HS-5 (cell line): ENCODE data around the gene ST7.
"Not testable (repeated sequence)": the region's sequence is repeated elsewhere in the genome, so short reads cannot be mapped to it uniquely, and the experiment has no call there.

Source experiments
- DNase-seq: peaks from one replicate; pipeline ENCODE4 v3.0.0-alpha.2; 2012; ENCODE audit warnings: low read depth

The ST7 gene

GRCh38 chr7:117229350-117229749 lies 276.0 kb downstream of the ST7 start:
- no peak for DNase-seq

GRCh38 chr7:117230276-117231046 lies 277.2 kb downstream of the ST7 start:
- DNase-seq: peak; percentile 48

- no peak for DNase-seq
Measured at GRCh38 chr7:117231047-117231359, 277.7 kb downstream of the ST7 start.

DNA sequence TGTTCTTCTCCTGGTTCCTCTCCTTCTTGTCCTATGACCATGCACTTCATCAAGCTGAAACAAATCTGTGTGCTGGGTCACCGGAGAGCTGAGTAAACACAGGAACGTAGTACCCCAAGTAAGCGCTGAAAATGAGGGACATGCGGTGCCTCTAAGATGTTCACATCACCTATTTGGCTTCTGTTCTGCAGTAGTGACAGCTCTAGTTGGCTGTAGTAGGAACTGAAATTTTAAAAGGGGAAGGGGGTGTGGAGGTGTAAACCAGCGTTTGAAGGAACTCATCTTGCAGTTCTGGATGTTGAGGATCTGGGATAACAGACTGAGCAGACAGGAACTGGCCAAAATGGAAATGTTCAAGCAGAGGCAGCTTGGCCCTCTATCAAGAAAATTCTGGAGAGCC lies 284.3 kb downstream of the ST7 start:
- DNase-seq: no peak

DNA sequence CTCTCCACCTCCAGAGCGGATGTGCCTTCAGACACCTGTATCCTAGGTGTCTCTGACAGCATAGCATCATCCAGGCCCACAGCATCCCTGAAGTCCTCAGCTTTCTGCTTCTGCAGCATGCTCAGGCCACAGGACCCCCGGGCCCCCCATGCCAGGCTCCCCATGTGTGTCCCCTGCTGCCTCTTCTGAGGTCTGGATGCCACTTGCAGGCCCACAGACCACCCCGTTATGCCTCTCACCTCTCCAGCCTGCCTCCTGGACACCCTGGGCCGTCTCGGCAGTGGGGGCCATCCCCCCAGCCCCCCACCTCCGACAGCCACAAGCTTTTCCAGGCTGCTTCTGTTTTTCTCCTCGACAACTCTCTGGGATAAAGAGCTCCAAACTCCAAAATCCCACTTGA lies 285.2 kb downstream of the ST7 start:
- no peak for DNase-seq

DNA sequence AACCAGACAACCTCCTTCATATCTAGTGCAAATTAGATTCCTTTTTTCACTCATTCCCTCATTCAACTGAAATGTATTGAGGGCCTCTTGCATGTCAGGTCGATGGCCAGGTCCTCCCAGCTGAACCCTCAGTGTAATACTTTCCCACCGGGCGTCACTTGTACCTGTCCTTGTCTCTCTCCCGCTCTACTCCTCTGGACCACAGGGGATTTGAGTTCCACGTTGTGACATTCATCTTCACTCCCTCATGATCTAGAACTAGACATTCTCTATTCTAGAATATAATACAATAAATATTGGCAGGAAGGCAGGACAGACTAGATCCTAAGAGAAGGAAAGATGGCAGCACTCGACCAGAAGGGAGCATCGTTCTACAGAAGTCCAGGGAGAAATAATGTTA lies 285.6 kb downstream of the ST7 start:
- no peak for DNase-seq

DNA sequence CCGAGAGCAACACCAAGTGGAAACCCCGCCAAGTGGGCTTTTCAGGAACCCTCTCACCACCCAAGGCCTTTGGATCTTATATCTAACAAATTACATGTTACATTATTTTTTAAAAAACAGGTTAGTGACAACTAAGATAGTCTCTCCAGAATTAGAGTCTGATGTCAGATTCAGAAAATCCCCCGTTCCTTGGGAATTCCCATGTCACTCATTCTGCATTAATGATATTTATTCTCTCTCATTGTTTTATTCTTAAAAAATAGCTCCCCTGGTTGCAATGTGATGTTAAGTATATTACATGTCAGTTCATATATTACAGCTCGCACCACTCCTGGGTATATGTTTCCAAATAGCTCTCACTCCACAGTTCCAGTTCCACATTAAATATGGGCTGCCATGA lies 287.8 kb downstream of the ST7 start:
- no peak for DNase-seq

- no peak for DNase-seq
Measured at GRCh38 chr7:117243390-117243789, 290.1 kb downstream of the ST7 start.

- not testable (repeated sequence) for DNase-seq
Measured at GRCh38 chr7:117245703-117246102, 292.4 kb downstream of the ST7 start.

GRCh38 chr7:117247809-117248208 lies 294.5 kb downstream of the ST7 start:
- no peak for DNase-seq

DNA sequence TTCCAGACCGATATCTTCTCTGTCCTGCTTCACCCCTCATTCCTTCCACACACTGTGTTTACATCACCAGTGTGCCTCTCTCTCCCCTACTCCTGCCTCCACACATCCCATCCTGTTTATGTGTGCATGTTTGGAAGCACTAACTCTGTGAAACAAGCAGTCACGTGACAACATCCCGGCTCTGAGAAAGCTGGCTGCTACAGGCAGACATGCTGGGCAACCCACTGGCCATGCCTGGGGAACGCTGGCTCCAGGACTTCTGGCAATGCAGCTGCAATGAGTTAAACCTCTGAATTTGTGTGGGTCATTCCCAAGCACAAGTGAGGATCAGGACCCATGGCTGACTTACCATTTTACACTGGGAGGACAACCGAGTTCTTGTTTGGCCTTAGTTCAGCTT lies 295.5 kb downstream of the ST7 start:
- DNase-seq: no peak

DNA sequence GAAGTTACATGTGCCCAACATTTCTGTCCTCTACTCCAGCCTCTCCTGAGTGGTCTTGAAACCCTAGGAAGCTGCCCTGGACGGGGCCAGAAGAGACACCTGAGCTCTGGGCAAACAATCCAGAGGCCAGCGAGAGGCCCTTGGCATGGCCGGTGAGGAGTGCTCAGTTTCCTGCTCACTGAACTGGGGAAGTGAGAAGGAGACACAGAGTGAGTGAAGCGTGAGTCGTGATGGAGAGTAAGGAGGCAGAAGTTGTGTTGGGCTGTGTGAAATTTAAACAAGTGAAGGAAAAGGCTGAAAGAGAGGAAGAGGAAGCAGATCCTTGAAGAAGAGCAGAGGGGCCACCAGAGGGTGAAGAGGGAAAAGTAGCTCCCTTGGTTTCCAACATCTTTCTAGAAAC lies 296.4 kb downstream of the ST7 start:
- DNase-seq: no peak

DNA sequence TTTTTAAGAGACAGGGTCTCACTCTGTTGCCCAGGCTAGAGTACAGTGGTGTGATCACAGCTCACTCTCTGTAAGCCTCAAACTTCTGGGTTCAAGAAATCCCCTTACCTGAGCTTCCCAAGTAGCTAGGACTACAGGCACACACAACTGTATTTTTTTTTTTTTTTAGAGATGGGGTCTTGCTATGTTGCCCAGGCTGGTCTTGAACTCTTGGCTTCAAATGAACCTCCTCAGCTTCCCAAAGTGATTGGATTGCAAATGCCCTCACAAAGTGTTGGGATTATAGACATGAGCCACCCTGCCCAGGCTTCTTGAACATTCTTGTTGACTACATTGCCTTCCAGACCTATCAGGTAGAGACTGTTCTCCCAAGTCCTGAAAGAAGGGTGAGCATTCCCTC lies 296.9 kb downstream of the ST7 start:
- DNase-seq: no peak

- DNase-seq: no peak
Measured at GRCh38 chr7:117250801-117251200, 297.5 kb downstream of the ST7 start.

DNA sequence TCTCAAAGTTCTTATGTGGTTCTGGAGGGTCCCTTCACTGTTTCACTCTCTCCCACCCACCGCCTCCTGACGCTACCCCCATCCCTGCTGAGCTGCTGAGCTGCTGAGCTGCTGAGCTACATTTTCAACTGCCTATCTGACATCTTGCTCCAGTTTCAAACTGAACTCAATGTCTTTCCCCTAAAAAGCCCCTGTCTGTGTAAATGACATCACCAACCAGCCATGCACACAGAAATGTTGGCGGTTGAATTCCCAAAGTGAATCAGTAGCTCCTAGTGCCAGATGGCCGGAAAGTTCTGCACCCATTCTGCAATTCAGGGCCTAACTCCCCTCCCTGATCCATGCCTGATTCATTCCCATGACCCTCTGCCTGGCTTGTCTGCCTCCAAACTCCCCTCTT lies 298.4 kb downstream of the ST7 start:
- peak; percentile 61 for DNase-seq

- DNase-seq: no peak
Measured at GRCh38 chr7:117259615-117260014, 306.3 kb downstream of the ST7 start.

GRCh38 chr7:117262546-117262945 lies 309.2 kb downstream of the ST7 start:
- DNase-seq: no peak

DNA sequence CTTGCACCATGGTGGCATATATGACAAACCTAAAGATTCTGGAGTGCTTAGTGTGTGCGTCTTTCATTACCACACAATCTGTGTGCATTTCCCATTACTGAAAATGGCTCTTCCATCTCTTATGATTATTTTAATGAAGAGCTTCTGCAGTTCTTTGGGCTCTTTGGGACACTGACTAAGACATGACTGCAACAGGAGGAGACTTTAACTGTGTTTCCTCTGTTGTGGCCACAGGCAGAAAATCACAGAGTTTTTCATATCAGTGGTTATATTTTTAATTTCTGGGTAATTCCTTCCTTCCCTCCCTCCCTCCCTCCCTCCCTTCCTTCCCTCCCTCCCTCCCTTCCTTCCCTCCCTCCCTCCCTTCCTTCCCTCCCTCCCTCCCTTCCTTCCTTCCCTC lies 311.4 kb downstream of the ST7 start:
- DNase-seq: no peak

- peak; percentile 78 for DNase-seq
Measured at GRCh38 chr7:117269417-117269816, 316.1 kb downstream of the ST7 start.

DNA sequence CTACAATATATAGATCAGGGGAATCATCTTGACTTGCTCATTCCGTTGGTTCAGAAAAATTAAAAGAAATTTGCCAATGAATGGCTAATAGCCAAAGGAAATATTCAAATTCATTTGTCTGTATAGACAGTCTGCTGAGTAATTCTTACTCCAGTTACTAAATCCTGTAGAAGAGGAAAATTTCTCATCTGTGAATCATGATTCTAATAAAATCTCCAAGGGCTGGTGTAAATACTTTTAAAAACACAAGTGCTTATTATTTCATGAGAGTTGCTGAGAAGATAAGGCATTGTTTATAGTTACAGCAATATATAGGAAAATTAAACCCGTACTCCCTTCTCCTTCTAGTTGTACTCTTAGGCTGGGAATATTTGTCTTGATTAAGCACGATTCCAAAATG lies 316.6 kb downstream of the ST7 start:
- peak; percentile 44 for DNase-seq

DNA sequence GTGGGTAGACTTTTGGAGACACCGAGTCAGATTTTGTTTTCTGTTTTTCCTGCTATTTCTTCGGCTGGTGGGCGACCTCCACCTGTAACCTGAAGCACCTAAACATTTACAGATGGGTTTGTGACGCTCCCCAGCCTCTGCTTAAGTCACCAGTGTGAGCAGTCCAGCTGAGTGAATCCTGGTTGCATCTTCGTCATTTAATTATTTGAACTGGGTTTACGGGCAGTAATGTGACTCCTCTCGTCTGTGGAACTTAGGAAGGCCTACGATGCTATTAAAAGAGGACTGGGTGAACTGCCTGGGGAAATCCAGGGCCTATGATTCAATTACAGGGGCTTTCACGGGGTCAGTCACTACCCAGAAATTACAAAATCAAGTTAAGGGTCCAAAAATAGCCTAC lies 317.1 kb downstream of the ST7 start:
- DNase-seq: no peak

DNA sequence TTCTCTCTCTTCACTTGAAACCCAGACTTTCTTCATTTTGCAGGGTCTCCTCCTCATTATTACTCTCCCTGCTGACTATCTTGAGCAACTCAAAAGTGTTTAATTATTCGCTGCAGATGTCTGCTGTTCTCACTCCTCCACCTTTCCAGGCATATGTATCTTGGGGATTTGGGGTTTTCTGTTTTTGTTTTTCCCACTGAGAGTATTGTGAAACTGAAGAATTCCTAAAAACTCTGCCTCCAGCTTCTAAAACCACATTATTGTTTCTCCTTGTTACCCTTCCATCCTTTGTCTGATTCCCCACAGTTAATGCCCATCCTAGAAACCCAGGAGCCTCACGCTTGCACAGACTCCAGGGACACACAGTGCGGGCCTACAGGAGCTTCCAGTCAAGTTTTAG lies 318.3 kb downstream of the ST7 start:
- no peak for DNase-seq

DNA sequence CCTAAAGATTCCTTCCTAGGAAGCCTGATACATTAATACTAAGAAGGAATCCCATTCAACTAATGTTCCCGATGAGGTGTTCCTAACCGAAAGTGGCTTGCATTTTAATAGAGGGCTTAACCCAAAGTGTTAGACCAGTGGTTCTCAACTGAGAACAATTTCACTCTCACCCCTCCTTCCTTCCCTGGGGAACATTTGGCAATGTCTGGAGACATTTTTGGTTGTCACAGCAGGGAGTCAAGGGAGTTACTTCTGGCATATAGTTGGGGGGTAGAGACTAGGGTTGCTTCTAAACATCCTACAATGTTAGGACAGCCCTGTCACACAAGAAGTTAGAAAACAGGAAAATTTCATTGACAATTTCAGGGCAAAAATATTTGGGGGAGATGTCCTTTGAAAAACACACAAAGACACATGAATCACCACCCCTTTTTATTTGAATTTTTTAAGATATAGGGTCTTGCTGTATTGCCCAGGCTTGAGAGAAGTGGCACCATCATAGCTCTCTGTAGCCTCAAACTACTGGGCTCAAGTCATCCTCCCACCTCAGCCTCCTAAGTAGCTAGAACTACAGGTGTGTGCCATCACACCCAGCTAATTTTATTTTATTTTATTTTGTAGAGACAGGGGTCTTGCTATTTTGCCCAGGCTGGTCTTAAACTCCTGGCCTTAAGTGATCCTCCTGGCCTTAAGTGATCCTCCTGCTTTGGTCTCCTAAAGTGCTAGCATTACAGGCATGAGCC lies 318.9 kb downstream of the ST7 start:
- DNase-seq: no peak

GRCh38 chr7:117273325-117273724 lies 320.0 kb downstream of the ST7 start:
- no peak for DNase-seq
